Measurements from ENCODE around the gene CLEC9A. TPM values are rescaled to one million over a fixed set of nuclear protein-coding genes. Genes with fewer than 3 reads are reported as not detected.

The CLEC9A gene
- total and polyA plus RNA-seq, 2 of the 8 experiments (the other 6 are each of a cell fraction or from before 2014, with no cell fraction given): not detected

- ChIA-PET POLR2A (ENCODE audit: partially characterized antibody) (interaction anchor here (1.4 kb wide), 1 partner anchor 101 kb away, joined by 4 read pairs; no protein-coding TSS in a partner anchor), CTCF (ENCODE audit: partially characterized antibody) (interaction anchor here (0.8 to 3.7 kb wide), 8 partner anchors 9 to 262 kb away, joined by 3 to 48 read pairs (median 4); partner anchors contain the start of gene CLEC1B)
- H3K4me3 ChIP-seq (ENCODE audit: extremely low read depth in 1 of 4, insufficient read depth in 2 of 4, low read depth in 3 of 4, low read length in 4 of 4): no peak overlapping the region
- H3K23ac ChIP-seq (ENCODE audit: insufficient read length): no peak overlapping the region
- no peak overlapping the region for H3K4me2 ChIP-seq (ENCODE audit: insufficient read depth in 1 of 2, low read depth in 2 of 2, low read length in 2 of 2)
- H4K91ac ChIP-seq (replicated peaks; ENCODE audit: insufficient read length, low read length): no peak overlapping the region
- no peak overlapping the region for H3K4ac ChIP-seq (replicated peaks; ENCODE audit: insufficient read length, low read depth, low read length)
- no peak overlapping the region for H2BK20ac ChIP-seq (ENCODE audit: low read length)
- H4K8ac ChIP-seq (ENCODE audit: extremely low read depth, insufficient read depth, low read length): no peak overlapping the region
- DNase-seq (ENCODE audit: low read depth in 1 of 2, low spot score in 2 of 2): no peak
- H3K56ac ChIP-seq (replicated peaks; ENCODE audit: insufficient read length, low read depth, low read length): no peak overlapping the region
- H2BK5ac ChIP-seq (ENCODE audit: low read depth, low read length): no peak overlapping the region
- H3K4me1 ChIP-seq (replicated peaks in 1 of 4; ENCODE audit: control insufficient read depth in 3 of 4, insufficient read depth in 4 of 4, low read length in 3 of 4): peaks cover 0 to 7% (median 0%) of the 10 kb centered on the region in 4 experiments; a peak in 3 of 7 replicates
- 93% methylated on average over 6 of the region's 6 CpGs; no CpG with 5 or more reads in 1 of the 2 experiments for WGBS, 2 experiments (ENCODE audit: extremely low coverage in 1 of 2, insufficient coverage in 1 of 2, insufficient read length in 1 of 2, insufficient replicate concordance in 2 of 2, low coverage in 1 of 2, low lambda C conversion rate in 2 of 2, missing lambda C conversion rate in 1 of 2)
- H3K79me1 ChIP-seq (ENCODE audit: low read depth, low read length): no peaks in the 10 kb centered on the region
- H3K14ac ChIP-seq (ENCODE audit: insufficient read length): no peak overlapping the region
- no peak for FAIRE-seq
- H3K27ac ChIP-seq (ENCODE audit: low read depth, low read length): no peak overlapping the region
- H3K23me2 ChIP-seq (ENCODE audit: low read depth, low read length): no peaks in the 10 kb centered on the region; the same call in 1 of the 2 replicates
- no peak overlapping the region for H3K9ac ChIP-seq (replicated peaks in 1 of 4; ENCODE audit: extremely low read depth in 1 of 4, low read depth in 3 of 4, low read length in 3 of 4)
- H4K5ac ChIP-seq (ENCODE audit: insufficient read length, low read depth, low read length): no peak overlapping the region
- H2BK12ac ChIP-seq (ENCODE audit: low read depth, low read length): no peak overlapping the region
- no peaks in the 10 kb centered on the region for H4K20me1 ChIP-seq (replicated peaks in 1 of 2; ENCODE audit: control insufficient read depth in 1 of 2, insufficient read depth in 2 of 2, low read length in 2 of 2)
- no peaks in the 10 kb centered on the region for H3K27me3 ChIP-seq (replicated peaks in 1 of 4; ENCODE audit: control insufficient read depth in 3 of 4, extremely low read depth in 1 of 4, insufficient read depth in 3 of 4, low read length in 3 of 4)
- no peak overlapping the region for H2AK5ac ChIP-seq (ENCODE audit: low read depth, low read length)
- H2BK15ac ChIP-seq (ENCODE audit: low read length): no peak overlapping the region
- no peaks in the 10 kb centered on the region for H3K79me2 ChIP-seq (ENCODE audit: control insufficient read depth in 1 of 2, insufficient read depth in 2 of 2, low read length in 2 of 2)
- H3K36me3 ChIP-seq (ENCODE audit: control insufficient read depth in 2 of 4, insufficient read depth in 4 of 4, low read length in 3 of 4): no peaks in the 10 kb centered on the region
- no peak overlapping the region for H3K18ac ChIP-seq (ENCODE audit: extremely low read depth, low read length)
- no peak overlapping the region for H2BK120ac ChIP-seq (replicated peaks; ENCODE audit: low read depth, low read length)
- H3K9me3 ChIP-seq (ENCODE audit: insufficient read depth in 2 of 2, low read depth in 1 of 2, low read length in 1 of 2): no peaks in the 10 kb centered on the region
- H2AFZ ChIP-seq (ENCODE audit: low read length): 0 out of 2 replicates have a peak overlapping the region, but pooled peaks have one; percentile 48
- TF ChIP-seq RXRA (IDR thresholded peaks at IDR 0.05; ENCODE audit: insufficient read depth, low read depth, low read length): no peak
- TF ChIP-seq BCL11A (IDR thresholded peaks at IDR 0.05; ENCODE audit: low read depth in 2 of 2, low read length in 2 of 2): no peak
- no peak for TF ChIP-seq EZH2 (IDR thresholded peaks at IDR 0.05; ENCODE audit: low read depth, low read length, severe bottlenecking)
- no peak for TF ChIP-seq CBX8 (IDR thresholded peaks at IDR 0.05; ENCODE audit: borderline replicate concordance, low read depth, low read length)
- no peak for TF ChIP-seq HDAC2 (IDR thresholded peaks at IDR 0.05; ENCODE audit: borderline replicate concordance in 1 of 2, low read depth in 2 of 2, low read length in 2 of 2)
- no peak for TF ChIP-seq NRF1 (IDR thresholded peaks at IDR 0.05; ENCODE audit: low read depth, low read length)
- TF ChIP-seq SP1 (IDR thresholded peaks at IDR 0.05; ENCODE audit: low read depth, low read length): no peak
- TF ChIP-seq ASH2L (IDR thresholded peaks at IDR 0.05; ENCODE audit: low read length): no peak
- TF ChIP-seq CBX5 (IDR thresholded peaks at IDR 0.05; ENCODE audit: low read depth, low read length): no peak
- no peak for TF ChIP-seq RBBP5 (IDR thresholded peaks at IDR 0.05; ENCODE audit: borderline replicate concordance, low read depth, low read length)
Observed at GRCh38 chr12:10012630-10013330, 17.7 kb upstream of the CLEC9A start.
